Smooth muscle cell (in vitro differentiated cells): ENCODE data around the gene PPM1F. TPM values are rescaled to one million over a fixed set of nuclear protein-coding genes. Genes with fewer than 3 reads are reported as not detected.

ENCODE experiments used
- DNase-seq: peaks from one replicate; lab custom pipeline; 2025; ENCODE audit not compliant: unreplicated experiment; lab: John Stamatoyannopoulos, UW
- H2AFZ ChIP-seq: fragments of 200-600 bp; sonication (generic); 2 replicates; pipeline ENCODE4 v1.6.0; 2016; ENCODE audit warnings: antibody characterized with exemption, low read depth, mild to moderate bottlenecking
- H3F3A ChIP-seq: fragments of 200-600 bp; sonication (generic); 2 replicates; pipeline ENCODE4 v1.6.0; 2017; ENCODE audit warnings: antibody characterized with exemption, low read depth
- H3K27ac ChIP-seq: fragments of 200-600 bp; sonication (generic); 2 replicates; pipeline ENCODE4 v1.5.1; 2016; ENCODE audit warnings: low read depth, mild to moderate bottlenecking
- H3K27me3 ChIP-seq: fragments of 200-600 bp; sonication (generic); 2 replicates; pipeline ENCODE4 v1.6.1; 2016; ENCODE audit warnings: low read depth, mild to moderate bottlenecking
- H3K36me3 ChIP-seq: fragments of 200-600 bp; sonication (generic); 2 replicates; pipeline ENCODE4 v1.5.1; 2016; ENCODE audit warnings: low read depth
- H3K4me1 ChIP-seq: fragments of 200-600 bp; sonication (generic); 2 replicates; pipeline ENCODE4 v1.5.1; 2016; ENCODE audit warnings: low read depth
- H3K4me2 ChIP-seq: fragments of 200-600 bp; sonication (generic); 2 replicates; pipeline ENCODE4 v1.6.0; 2016; ENCODE audit warnings: mild to moderate bottlenecking
- H3K4me3 ChIP-seq: fragments of 200-600 bp; sonication (generic); 2 replicates; pipeline ENCODE4 v1.5.1; 2016; ENCODE audit warnings: mild to moderate bottlenecking
- H3K79me2 ChIP-seq: fragments of 200-600 bp; sonication (generic); 2 replicates; pipeline ENCODE4 v1.6.0; 2016; ENCODE audit warnings: low read depth, mild to moderate bottlenecking
- H3K9ac ChIP-seq: fragments of 200-600 bp; sonication (generic); 2 replicates; pipeline ENCODE4 v1.6.0; 2016; ENCODE audit warnings: low read depth
- H3K9me3 ChIP-seq: fragments of 200-600 bp; sonication (generic); replicated peaks from 2 replicates; pipeline ENCODE4 v1.5.1; 2016; ENCODE audit warnings: low read depth
- H4K20me1 ChIP-seq: fragments of 200-600 bp; sonication (generic); 2 replicates; pipeline ENCODE4 v1.6.0; 2016; ENCODE audit warnings: low read depth
- WGBS: methylation state at CpG from one replicate; pipeline ENCODE4 v1.1.7; 2016; ENCODE audit warnings: low lambda C conversion rate; 5-methylcytosine and 5-hydroxymethylcytosine counted together
- polyA plus RNA-seq: library from polyadenylated mRNA; unstranded; fragments of >200 nt; fragmentation: Nextera tagmentation; extraction: Ambion mirVana; gene quantifications from 2 replicates; pipeline ENCODE4 v1.2.1, GENCODE V29; 2016
- total RNA-seq: library from RNA; depleted of rRNA; stranded (reverse); fragments of >200 nt; gene quantifications from 2 replicates; pipeline ENCODE4 v1.2.3, GENCODE V29; 2014
- TF ChIP-seq, protein P1 (sequence below): fragments of 200-600 bp; sonication (generic); IDR thresholded peaks from 2 replicates; pipeline ENCODE4 v1.5.1; 2017; ENCODE audit warnings: borderline replicate concordance, mild to moderate bottlenecking, antibody characterized with exemption; ENCODE audit not compliant: insufficient read depth, poor library complexity, severe bottlenecking

PPM1F gene
- total and polyA plus RNA-seq, 2 experiments from 2014 or later: 11.8 to 15.2 TPM

DNA sequence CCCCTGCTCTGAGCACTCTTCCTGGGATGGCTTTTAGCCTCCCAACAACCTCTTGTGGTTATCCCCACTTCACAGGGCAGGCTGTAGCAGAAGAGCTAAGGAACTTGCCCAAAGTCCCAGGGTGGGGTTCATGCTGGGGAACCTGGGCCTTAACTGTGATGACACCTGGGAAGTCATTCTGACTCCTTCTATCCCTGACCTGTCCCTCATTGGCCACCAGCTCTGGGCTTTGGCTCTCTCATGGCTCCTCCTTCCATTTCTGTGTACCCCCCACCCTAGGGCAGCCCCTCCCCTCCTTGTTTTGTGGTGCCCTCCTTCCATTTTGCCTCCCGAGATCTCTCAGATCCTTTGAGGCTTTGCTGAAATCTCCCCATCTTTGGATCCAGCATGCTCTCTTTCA, 2.7 kb downstream of the PPM1F start:
- no peaks in the 10 kb centered on the region for H3K36me3 ChIP-seq
- H3K79me2 ChIP-seq: peaks cover 3% of the 10 kb centered on the region
- no peak overlapping the region for H2AFZ ChIP-seq
- peaks cover 4% of the 10 kb centered on the region for H4K20me1 ChIP-seq
- H3K27ac ChIP-seq: no peak overlapping the region
- H3F3A ChIP-seq: peaks cover 9% of the 10 kb centered on the region
- H3K9ac ChIP-seq: no peak overlapping the region
- no peaks in the 10 kb centered on the region for H3K27me3 ChIP-seq
- DNase-seq: no peak
- H3K4me3 ChIP-seq: no peak overlapping the region
- 100% methylated on average over 1 of the region's 1 CpG for WGBS
- H3K9me3 ChIP-seq: no peaks in the 10 kb centered on the region
- peaks cover 23% of the 10 kb centered on the region for H3K4me1 ChIP-seq
- TF ChIP-seq, protein P1, sequence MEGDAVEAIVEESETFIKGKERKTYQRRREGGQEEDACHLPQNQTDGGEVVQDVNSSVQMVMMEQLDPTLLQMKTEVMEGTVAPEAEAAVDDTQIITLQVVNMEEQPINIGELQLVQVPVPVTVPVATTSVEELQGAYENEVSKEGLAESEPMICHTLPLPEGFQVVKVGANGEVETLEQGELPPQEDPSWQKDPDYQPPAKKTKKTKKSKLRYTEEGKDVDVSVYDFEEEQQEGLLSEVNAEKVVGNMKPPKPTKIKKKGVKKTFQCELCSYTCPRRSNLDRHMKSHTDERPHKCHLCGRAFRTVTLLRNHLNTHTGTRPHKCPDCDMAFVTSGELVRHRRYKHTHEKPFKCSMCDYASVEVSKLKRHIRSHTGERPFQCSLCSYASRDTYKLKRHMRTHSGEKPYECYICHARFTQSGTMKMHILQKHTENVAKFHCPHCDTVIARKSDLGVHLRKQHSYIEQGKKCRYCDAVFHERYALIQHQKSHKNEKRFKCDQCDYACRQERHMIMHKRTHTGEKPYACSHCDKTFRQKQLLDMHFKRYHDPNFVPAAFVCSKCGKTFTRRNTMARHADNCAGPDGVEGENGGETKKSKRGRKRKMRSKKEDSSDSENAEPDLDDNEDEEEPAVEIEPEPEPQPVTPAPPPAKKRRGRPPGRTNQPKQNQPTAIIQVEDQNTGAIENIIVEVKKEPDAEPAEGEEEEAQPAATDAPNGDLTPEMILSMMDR: no peak
- H3K4me2 ChIP-seq: no peak overlapping the region

DNA sequence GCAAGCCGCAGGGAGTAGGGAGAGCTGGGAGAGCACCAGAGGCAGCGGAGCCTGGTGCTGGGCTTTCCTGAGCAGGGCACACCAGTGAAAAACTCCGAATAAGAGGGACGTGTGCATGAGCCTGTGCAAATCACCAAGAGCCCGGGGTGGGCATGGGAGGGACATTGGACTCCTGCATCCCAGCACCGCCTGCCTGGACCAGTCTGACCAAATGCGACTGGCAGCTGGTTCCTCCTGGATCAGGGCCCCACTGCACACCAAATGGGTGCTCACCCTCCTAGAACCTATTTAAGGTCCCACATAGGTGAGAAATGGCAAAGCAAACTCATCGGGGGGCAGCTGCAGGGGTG, 3.1 kb downstream of the PPM1F start:
- 98% methylated on average over 8 of the region's 8 CpGs for WGBS
- Histone ChIP-seq H2AFZ (no peak overlapping the region), H3K27me3 (no peaks in the 10 kb centered on the region), H4K20me1 (peaks cover 4% of the 10 kb centered on the region), H3F3A (peaks cover 9% of the 10 kb centered on the region), H3K4me2 (no peak overlapping the region), H3K27ac (no peak overlapping the region), H3K4me1 (peaks cover 23% of the 10 kb centered on the region), H3K4me3 (no peak overlapping the region), H3K9ac (no peak overlapping the region), H3K36me3 (no peaks in the 10 kb centered on the region), H3K9me3 (no peaks in the 10 kb centered on the region), H3K79me2 (peaks cover 3% of the 10 kb centered on the region)
- TF ChIP-seq, protein P1: no peak
- DNase-seq: no peak

DNA sequence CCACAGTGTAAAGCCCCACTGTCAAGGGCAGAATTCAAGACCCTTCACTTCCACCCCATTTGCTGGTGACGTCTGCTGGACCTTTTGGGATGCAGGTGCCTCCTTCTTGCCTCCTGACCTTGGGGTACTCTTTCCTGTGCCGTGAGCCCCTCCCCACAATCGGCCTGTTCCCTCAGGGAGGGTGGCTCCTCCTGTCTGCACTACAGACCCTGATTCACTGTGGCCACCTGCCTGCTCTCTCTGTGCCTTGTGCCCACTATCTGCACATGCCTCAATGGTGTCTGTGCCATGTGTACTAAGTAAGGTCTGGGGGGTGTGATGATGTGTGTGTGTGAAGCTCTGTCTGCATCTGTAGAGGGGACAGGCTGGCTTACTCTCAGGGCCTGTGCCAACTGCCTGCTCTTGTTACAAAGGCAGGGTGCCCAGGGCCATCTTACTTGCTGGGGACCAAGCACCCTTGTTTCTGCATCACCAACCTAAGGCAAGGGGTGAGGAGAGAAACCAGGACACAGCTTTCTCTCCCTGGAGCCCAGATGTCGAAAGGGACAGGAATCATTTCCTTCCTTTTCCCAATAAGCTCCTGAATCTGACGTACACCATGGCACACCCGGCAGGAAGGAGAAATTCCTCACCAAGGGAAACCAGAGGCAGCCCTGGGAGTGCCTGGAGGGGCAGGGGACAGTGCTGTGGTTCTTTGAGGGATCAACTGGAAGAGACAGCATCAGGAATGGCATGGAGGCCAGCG, 3.7 kb downstream of the PPM1F start:
- Histone ChIP-seq H3K4me1 (peaks cover 23% of the 10 kb centered on the region), H3K9me3 (no peaks in the 10 kb centered on the region), H3K27me3 (no peaks in the 10 kb centered on the region), H2AFZ (no peak overlapping the region), H3K79me2 (peaks cover 3% of the 10 kb centered on the region), H3K36me3 (no peaks in the 10 kb centered on the region), H4K20me1 (peaks cover 4% of the 10 kb centered on the region), H3K4me2 (peak overlapping the region; percentile 68), H3K4me3 (no peak overlapping the region), H3K27ac (peak overlapping the region; percentile 90), H3F3A (peaks cover 9% of the 10 kb centered on the region), H3K9ac (no peak overlapping the region)
- no peak for DNase-seq
- 85% methylated on average over 7 of the region's 7 CpGs for WGBS
- TF ChIP-seq, protein P1: no peak

DNA sequence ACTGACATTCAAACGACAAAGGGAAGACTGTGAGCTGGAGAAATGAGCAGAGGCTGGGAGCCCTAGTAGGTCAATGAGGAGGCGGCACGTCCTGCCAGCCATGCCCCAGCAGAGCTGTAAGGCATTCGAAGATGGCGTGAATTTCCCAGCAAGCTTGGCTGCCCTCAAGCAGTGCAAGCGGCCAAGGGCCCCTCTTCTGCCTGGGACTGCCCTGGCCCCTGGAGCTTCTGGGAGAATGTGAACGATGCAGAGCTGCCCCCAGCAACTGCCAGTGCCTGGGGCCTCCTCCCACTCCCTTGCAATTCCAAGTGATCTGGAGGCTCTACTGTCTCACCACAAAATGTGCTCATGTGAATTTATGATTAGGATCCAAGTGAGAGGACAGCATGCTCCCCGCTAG, 4.3 kb downstream of the PPM1F start:
- H3K4me1 ChIP-seq: peaks cover 23% of the 10 kb centered on the region
- H4K20me1 ChIP-seq: peaks cover 4% of the 10 kb centered on the region
- 63% methylated on average over 8 of the region's 8 CpGs for whole genome bisulfite sequencing
- no peaks in the 10 kb centered on the region for H3K27me3 ChIP-seq
- H3K4me2 ChIP-seq: peak overlapping the region; percentile 68
- no peak for DNase-seq
- H3K36me3 ChIP-seq: no peaks in the 10 kb centered on the region
- TF ChIP-seq, protein P1: no peak
- H3K9me3 ChIP-seq: no peaks in the 10 kb centered on the region
- H3F3A ChIP-seq: peaks cover 9% of the 10 kb centered on the region
- no peak overlapping the region for H2AFZ ChIP-seq
- H3K9ac ChIP-seq: no peak overlapping the region
- peaks cover 3% of the 10 kb centered on the region for H3K79me2 ChIP-seq
- peak overlapping the region; percentile 90 for H3K27ac ChIP-seq
- no peak overlapping the region for H3K4me3 ChIP-seq
